Measurements from ENCODE around the gene RND2. TPM values are rescaled to one million over a fixed set of nuclear protein-coding genes. Genes with fewer than 3 reads are reported as not detected.

The RND2 gene
- total and polyA plus RNA-seq, 2 of the 13 experiments (the other 11 are each of a cell fraction or from before 2014, with no cell fraction given), result 0.05 to 0.11 TPM

DNA sequence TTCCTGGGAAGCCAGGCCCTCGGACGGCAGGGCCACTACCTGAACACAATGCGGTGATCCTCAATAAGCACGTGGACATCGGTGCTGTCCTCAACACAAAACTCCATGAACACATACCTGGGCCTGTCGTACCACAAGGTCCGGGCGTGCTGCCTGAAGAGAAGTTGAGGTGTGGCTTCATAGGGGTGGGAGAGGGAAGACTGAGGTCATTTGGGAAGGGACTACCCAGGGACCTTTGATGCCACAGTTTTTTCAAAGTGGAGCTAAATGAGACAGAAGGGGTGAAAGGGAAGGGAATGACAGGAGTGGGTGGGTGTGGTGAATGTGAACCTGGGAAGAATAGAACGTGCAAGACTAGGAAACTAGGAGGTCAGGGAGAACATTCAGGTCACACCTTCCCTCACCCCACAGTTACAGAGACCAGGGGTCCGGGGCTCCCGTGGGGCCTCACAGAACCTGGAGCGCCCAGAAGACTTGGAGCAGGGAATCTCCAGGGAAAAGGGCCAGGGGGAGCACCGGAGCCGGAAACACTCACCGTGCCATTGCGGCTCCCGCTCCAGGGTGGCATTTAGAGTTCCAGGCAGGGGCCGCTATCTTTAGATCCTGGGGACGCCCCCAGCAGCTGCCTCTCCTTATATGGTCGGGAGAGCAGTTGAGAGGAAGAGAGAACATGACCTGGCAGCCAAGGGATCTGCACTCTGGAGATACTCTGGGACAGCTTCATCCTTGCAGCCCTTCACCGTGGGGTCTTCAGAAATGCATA, 45.3 kb upstream of the RND2 start, which contains the start of gene PTGES3L (continued):
- TF ChIP-seq RERE (CRISPR knock-in tag; IDR thresholded peaks at IDR 0.05; ENCODE audit: low read depth) (no peak), ZBTB33 (CRISPR knock-in tag; IDR thresholded peaks at IDR 0.05) (no peak), CTCF (CRISPR knock-in tag; IDR thresholded peaks at IDR 0.05) (peak; percentile 45; the same call in 1 of the 2 replicates), MAZ (IDR thresholded peaks at IDR 0.05; ENCODE audit: borderline replicate concordance, low read depth, low read length) (no peak), MAZ (CRISPR knock-in tag; IDR thresholded peaks at IDR 0.05; ENCODE audit: low read depth) (no peak), GZF1 (CRISPR knock-in tag; IDR thresholded peaks at IDR 0.05) (no peak), JUNB (CRISPR knock-in tag; IDR thresholded peaks at IDR 0.05; ENCODE audit: borderline replicate concordance) (no peak), TBL1XR1 (IDR thresholded peaks at IDR 0.05; ENCODE audit: borderline replicate concordance, low read length, partially characterized antibody) (no peak), PPARG (CRISPR knock-in tag; conservative IDR thresholded peaks at IDR 0.05) (no peak), HMG20A (CRISPR knock-in tag; IDR thresholded peaks at IDR 0.05; ENCODE audit: borderline replicate concordance) (no peak; the same call in 1 of the 2 replicates), XBP1 (CRISPR knock-in tag; IDR thresholded peaks at IDR 0.05) (no peak), HOMEZ (CRISPR knock-in tag; IDR thresholded peaks at IDR 0.05; ENCODE audit: low read depth) (no peak)
- TF ChIP-seq, protein P1, sequence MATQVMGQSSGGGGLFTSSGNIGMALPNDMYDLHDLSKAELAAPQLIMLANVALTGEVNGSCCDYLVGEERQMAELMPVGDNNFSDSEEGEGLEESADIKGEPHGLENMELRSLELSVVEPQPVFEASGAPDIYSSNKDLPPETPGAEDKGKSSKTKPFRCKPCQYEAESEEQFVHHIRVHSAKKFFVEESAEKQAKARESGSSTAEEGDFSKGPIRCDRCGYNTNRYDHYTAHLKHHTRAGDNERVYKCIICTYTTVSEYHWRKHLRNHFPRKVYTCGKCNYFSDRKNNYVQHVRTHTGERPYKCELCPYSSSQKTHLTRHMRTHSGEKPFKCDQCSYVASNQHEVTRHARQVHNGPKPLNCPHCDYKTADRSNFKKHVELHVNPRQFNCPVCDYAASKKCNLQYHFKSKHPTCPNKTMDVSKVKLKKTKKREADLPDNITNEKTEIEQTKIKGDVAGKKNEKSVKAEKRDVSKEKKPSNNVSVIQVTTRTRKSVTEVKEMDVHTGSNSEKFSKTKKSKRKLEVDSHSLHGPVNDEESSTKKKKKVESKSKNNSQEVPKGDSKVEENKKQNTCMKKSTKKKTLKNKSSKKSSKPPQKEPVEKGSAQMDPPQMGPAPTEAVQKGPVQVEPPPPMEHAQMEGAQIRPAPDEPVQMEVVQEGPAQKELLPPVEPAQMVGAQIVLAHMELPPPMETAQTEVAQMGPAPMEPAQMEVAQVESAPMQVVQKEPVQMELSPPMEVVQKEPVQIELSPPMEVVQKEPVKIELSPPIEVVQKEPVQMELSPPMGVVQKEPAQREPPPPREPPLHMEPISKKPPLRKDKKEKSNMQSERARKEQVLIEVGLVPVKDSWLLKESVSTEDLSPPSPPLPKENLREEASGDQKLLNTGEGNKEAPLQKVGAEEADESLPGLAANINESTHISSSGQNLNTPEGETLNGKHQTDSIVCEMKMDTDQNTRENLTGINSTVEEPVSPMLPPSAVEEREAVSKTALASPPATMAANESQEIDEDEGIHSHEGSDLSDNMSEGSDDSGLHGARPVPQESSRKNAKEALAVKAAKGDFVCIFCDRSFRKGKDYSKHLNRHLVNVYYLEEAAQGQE (IDR thresholded peaks at IDR 0.05; ENCODE audit: borderline replicate concordance in 1 of 2, low read depth in 1 of 2, low read length in 2 of 2), result no peak

Data from HepG2 (cell line).